Measurements from ENCODE around the gene DHX34. TPM values are rescaled to one million over a fixed set of nuclear protein-coding genes. Genes with fewer than 3 reads are reported as not detected.

DHX34 gene
- total and polyA plus RNA-seq, 8 donors = 9.4 to 18.2 (median 14.9) TPM

GRCh38 chr19:47404334-47405196, 55.5 kb downstream of the DHX34 start:
- DNase-seq (no peak), ATAC-seq (no peak)
- no peaks in the 10 kb centered on the region for H3K4me1 ChIP-seq
- no peak overlapping the region for H3K27ac ChIP-seq
- TF ChIP-seq CTCF (IDR thresholded peaks at IDR 0.05) = no peak
- no peaks in the 10 kb centered on the region for H3K36me3 ChIP-seq
- no peaks in the 10 kb centered on the region for H3K9me3 ChIP-seq
- no peak overlapping the region for H3K4me3 ChIP-seq
- intact Hi-C loops (cut with DNase I) = no loop called here
- H3K27me3 ChIP-seq = peaks cover 9 to 98% of the 10 kb centered on the region in 2 donors

DNA sequence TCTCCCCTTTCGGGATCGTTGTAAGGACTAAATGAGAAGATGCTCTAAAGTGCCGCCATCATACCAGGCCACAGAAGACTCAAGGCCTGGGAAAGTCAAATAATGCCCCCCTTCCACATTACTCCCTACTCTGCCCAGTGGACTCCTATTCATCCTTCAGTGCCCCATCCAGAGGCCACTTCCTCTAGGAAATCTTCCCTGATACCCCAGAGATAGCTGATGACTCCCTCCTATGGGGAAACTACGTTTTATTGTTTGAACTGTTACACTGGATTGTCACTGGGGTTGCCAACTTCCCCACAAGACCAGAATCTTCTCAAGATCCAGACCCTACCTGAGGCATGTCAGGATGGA, 56.1 kb downstream of the DHX34 start:
- H3K27me3 ChIP-seq = peaks cover 9 to 98% of the 10 kb centered on the region in 2 donors

DNA sequence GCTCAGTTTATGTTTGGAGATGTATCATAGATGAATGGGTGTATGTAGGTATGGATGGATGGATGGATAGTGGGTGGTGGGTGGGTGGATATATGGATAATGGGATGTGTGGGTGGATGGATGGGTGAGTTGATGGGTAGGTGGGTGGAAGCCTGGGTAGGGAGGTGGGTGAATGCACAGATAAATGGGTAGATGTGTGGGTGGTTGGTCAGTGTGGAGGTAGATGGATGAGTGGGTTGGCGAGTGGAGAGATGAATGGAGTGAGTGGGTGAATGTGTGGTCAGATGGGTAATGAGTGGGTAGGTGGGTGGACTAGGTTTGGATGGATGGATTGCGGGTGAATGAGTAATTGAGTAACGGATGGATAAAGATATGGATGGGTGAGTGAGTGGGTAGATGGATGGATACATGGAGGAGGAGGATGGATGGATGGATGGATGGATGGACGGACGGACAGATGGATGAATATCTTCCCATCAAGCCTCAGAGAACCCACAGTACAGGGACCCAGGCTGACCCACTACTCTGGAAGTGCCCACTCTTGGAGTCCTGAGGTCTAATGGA, 56.8 kb downstream of the DHX34 start:
- TF ChIP-seq CTCF (IDR thresholded peaks at IDR 0.05) = no peak
- intact Hi-C loops (cut with DNase I) = no loop called here
- H3K27ac ChIP-seq = no peak overlapping the region
- ATAC-seq (no peak), DNase-seq (no peak)
- H3K4me1 ChIP-seq = no peaks in the 10 kb centered on the region
- no peaks in the 10 kb centered on the region for H3K36me3 ChIP-seq
- H3K27me3 ChIP-seq = peaks cover 9 to 94% of the 10 kb centered on the region in 2 donors
- no peak overlapping the region for H3K4me3 ChIP-seq
- H3K9me3 ChIP-seq = no peaks in the 10 kb centered on the region

More for the DNA sequence above, 56.1 kb downstream of the DHX34 start:
- H3K4me3 ChIP-seq = no peak overlapping the region
- no peak for ATAC-seq
- no peak for TF ChIP-seq CTCF (IDR thresholded peaks at IDR 0.05)
- no peaks in the 10 kb centered on the region for H3K36me3 ChIP-seq
- no peaks in the 10 kb centered on the region for H3K9me3 ChIP-seq
- no peak for DNase-seq
- no peaks in the 10 kb centered on the region for H3K4me1 ChIP-seq
- no peak overlapping the region for H3K27ac ChIP-seq
- intact Hi-C loops (cut with DNase I) = no loop called here

DNA sequence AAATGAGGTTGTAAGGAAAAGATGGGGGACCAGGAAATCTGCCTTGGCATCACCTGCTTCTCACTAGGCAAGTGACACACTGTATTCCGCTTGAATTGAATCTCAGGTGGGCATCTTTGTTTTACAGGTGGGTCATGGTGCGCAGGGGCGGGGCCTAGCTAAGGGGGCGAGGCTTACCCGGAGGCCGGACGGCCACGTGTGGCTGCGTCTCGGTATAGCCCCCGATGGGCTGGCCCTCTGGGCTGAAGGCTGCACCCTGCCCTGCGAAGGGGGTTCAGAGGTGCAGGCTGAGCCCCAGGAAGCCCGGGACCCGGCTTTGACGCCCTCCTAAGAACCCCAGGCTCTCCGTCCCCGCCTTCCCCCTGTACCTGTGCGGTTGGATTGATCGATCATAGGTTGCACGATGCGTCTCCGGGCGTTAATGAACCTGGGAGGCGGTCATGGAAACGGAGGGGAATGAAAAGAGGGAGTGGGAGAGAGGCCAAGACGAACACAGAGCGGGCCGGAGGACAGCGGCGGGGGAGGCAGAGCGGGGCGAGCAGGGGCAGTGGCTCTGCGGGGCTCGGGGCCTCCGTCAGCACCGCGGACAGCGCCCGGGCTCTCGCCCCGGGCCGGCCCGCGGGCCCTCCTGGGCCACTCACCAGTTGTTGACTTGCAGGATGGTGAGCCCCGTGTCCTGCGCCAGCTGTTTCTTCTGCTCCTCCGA, 57.7 kb downstream of the DHX34 start:
- no peaks in the 10 kb centered on the region for H3K9me3 ChIP-seq
- no peak for TF ChIP-seq CTCF (IDR thresholded peaks at IDR 0.05)
- ATAC-seq (peak; percentile 71), DNase-seq (peak in 2 of 4 donors; percentile 42 to 69)
- no peak overlapping the region for H3K4me3 ChIP-seq
- H3K27me3 ChIP-seq = peaks cover 9 to 89% of the 10 kb centered on the region in 2 donors
- H3K36me3 ChIP-seq = no peaks in the 10 kb centered on the region
- no peak overlapping the region for H3K27ac ChIP-seq
- H3K4me1 ChIP-seq = no peaks in the 10 kb centered on the region
- intact Hi-C loops (cut with DNase I) = no loop called here

- no peak overlapping the region for H3K27ac ChIP-seq
- H3K4me1 ChIP-seq = no peaks in the 10 kb centered on the region
- intact Hi-C loops (cut with DNase I) = no loop called here
- H3K27me3 ChIP-seq = peaks cover 9 to 88% of the 10 kb centered on the region in 2 donors
- no peaks in the 10 kb centered on the region for H3K9me3 ChIP-seq
- no peaks in the 10 kb centered on the region for H3K36me3 ChIP-seq
- TF ChIP-seq CTCF (IDR thresholded peaks at IDR 0.05) = no peak
- no peak overlapping the region for H3K4me3 ChIP-seq
- ATAC-seq (no peak), DNase-seq (no peak)
Measured at GRCh38 chr19:47407417-47407774, 58.3 kb downstream of the DHX34 start.

Measured in left lung (tissue), 10 donors.